Dendritic cell treated with granulocyte-macrophage colony-stimulating factor and Interleukin-4, amounts not matched to agents 40 ng/mL and 50 ng/mL, for 4 days (primary cell): Measurements from ENCODE around the gene WDR45.
A peak's percentile ranks its signal among the peaks of the same experiment; 100 is the strongest.

ENCODE experiments used
- H3K27ac Mint-ChIP-seq: one replicate; pipeline ENCODE4 v1.8.0; 2022; ENCODE audit warnings: mild to moderate bottlenecking, mixed read lengths
- H3K27me3 Mint-ChIP-seq: one replicate; pipeline ENCODE4 v1.8.0; 2022; ENCODE audit warnings: mild to moderate bottlenecking, mixed read lengths
- H3K36me3 Mint-ChIP-seq: one replicate; pipeline ENCODE4 v1.8.0; 2022; ENCODE audit warnings: low read depth, mixed read lengths
- H3K4me1 Mint-ChIP-seq: one replicate; pipeline ENCODE4 v1.8.0; 2022; ENCODE audit warnings: low read depth, mixed read lengths
- H3K4me3 Mint-ChIP-seq: one replicate; pipeline ENCODE4 v1.8.0; 2022; ENCODE audit warnings: mild to moderate bottlenecking, moderate library complexity, mixed read lengths
- H3K9me3 Mint-ChIP-seq: one replicate; pipeline ENCODE4 v1.8.0; 2022; ENCODE audit warnings: mixed read lengths
- intact Hi-C: fragments of 100-400 bp; cut with micrococcal nuclease; formaldehyde crosslinking; loops from one replicate; pipeline ENCODE4 v1.15.0; 2022

The WDR45 gene

GRCh38 chrX:49067285-49068120 is 12.2 kb downstream of the WDR45 start:
- peaks cover 6% of the 10 kb centered on the region for H3K27me3 Mint-ChIP-seq
- H3K4me3 Mint-ChIP-seq: no peak overlapping the region
- H3K4me1 Mint-ChIP-seq: peaks cover under 1% of the 10 kb centered on the region
- H3K27ac Mint-ChIP-seq: no peak overlapping the region
- no peaks in the 10 kb centered on the region for H3K9me3 Mint-ChIP-seq
- intact Hi-C loops: no loop called here
- peaks cover 31% of the 10 kb centered on the region for H3K36me3 Mint-ChIP-seq

GRCh38 chrX:49066690-49067089 is 13.0 kb downstream of the WDR45 start:
- Mint-ChIP-seq H3K4me3 (no peak overlapping the region), H3K4me1 (no peaks in the 10 kb centered on the region), H3K27me3 (peaks cover 3% of the 10 kb centered on the region), H3K36me3 (peaks cover 31% of the 10 kb centered on the region), H3K9me3 (no peaks in the 10 kb centered on the region), H3K27ac (no peak overlapping the region)
- intact Hi-C loops: no loop called here

- Mint-ChIP-seq H3K4me3 (no peak overlapping the region), H3K27me3 (peaks cover 1% of the 10 kb centered on the region), H3K4me1 (no peaks in the 10 kb centered on the region), H3K9me3 (no peaks in the 10 kb centered on the region), H3K36me3 (peaks cover 31% of the 10 kb centered on the region), H3K27ac (no peak overlapping the region)
- intact Hi-C loops: no loop called here
Measured at GRCh38 chrX:49066278-49066677, 13.4 kb downstream of the WDR45 start.

- Mint-ChIP-seq H3K9me3 (no peaks in the 10 kb centered on the region), H3K27ac (no peak overlapping the region), H3K4me1 (no peaks in the 10 kb centered on the region), H3K4me3 (no peak overlapping the region), H3K36me3 (peaks cover 31% of the 10 kb centered on the region), H3K27me3 (no peaks in the 10 kb centered on the region)
- intact Hi-C loops: no loop called here
Measured at GRCh38 chrX:49064735-49065134, 15.0 kb downstream of the WDR45 start.

- Mint-ChIP-seq H3K4me1 (no peaks in the 10 kb centered on the region), H3K4me3 (no peak overlapping the region)
- intact Hi-C loops: no loop called here
Measured at GRCh38 chrX:49064303-49064702, 15.4 kb downstream of the WDR45 start.

GRCh38 chrX:49063715-49064114 is 16.0 kb downstream of the WDR45 start:
- intact Hi-C loops: no loop called here
- H3K9me3 Mint-ChIP-seq: no peaks in the 10 kb centered on the region
- H3K27ac Mint-ChIP-seq: no peak overlapping the region

More at GRCh38 chrX:49064303-49064702, 15.4 kb downstream of the WDR45 start:
- H3K9me3 Mint-ChIP-seq: no peaks in the 10 kb centered on the region
- no peaks in the 10 kb centered on the region for H3K27me3 Mint-ChIP-seq
- H3K27ac Mint-ChIP-seq: no peak overlapping the region
- peaks cover 31% of the 10 kb centered on the region for H3K36me3 Mint-ChIP-seq

GRCh38 chrX:49061916-49062315 is 17.8 kb downstream of the WDR45 start:
- Mint-ChIP-seq H3K9me3 (no peaks in the 10 kb centered on the region), H3K36me3 (peaks cover 22% of the 10 kb centered on the region), H3K4me3 (no peak overlapping the region), H3K27ac (no peak overlapping the region), H3K4me1 (no peaks in the 10 kb centered on the region), H3K27me3 (no peaks in the 10 kb centered on the region)
- intact Hi-C loops: no loop called here

More at GRCh38 chrX:49063715-49064114, 16.0 kb downstream of the WDR45 start:
- Mint-ChIP-seq H3K4me1 (no peaks in the 10 kb centered on the region), H3K36me3 (peaks cover 31% of the 10 kb centered on the region), H3K4me3 (no peak overlapping the region), H3K27me3 (no peaks in the 10 kb centered on the region)

GRCh38 chrX:49061490-49061889 is 18.2 kb downstream of the WDR45 start:
- Mint-ChIP-seq H3K27me3 (no peaks in the 10 kb centered on the region), H3K9me3 (no peaks in the 10 kb centered on the region), H3K4me1 (no peaks in the 10 kb centered on the region), H3K36me3 (peaks cover 22% of the 10 kb centered on the region), H3K4me3 (no peak overlapping the region), H3K27ac (no peak overlapping the region)
- intact Hi-C loops: no loop called here

GRCh38 chrX:49060914-49061313 is 18.8 kb downstream of the WDR45 start:
- peaks cover 19% of the 10 kb centered on the region for H3K36me3 Mint-ChIP-seq
- intact Hi-C loops: no loop called here
- no peak overlapping the region for H3K4me3 Mint-ChIP-seq
- no peaks in the 10 kb centered on the region for H3K27me3 Mint-ChIP-seq
- H3K4me1 Mint-ChIP-seq: no peaks in the 10 kb centered on the region
- no peaks in the 10 kb centered on the region for H3K9me3 Mint-ChIP-seq
- no peak overlapping the region for H3K27ac Mint-ChIP-seq

- no peak overlapping the region for H3K4me3 Mint-ChIP-seq
Measured at GRCh38 chrX:49059681-49060085, 20.0 kb downstream of the WDR45 start.

GRCh38 chrX:49059201-49059600 is 20.5 kb downstream of the WDR45 start:
- intact Hi-C loops: no loop called here
- H3K4me1 Mint-ChIP-seq: peaks cover 11% of the 10 kb centered on the region
- H3K4me3 Mint-ChIP-seq: no peak overlapping the region
- no peaks in the 10 kb centered on the region for H3K27me3 Mint-ChIP-seq
- H3K36me3 Mint-ChIP-seq: peaks cover 7% of the 10 kb centered on the region
- H3K27ac Mint-ChIP-seq: no peak overlapping the region
- no peaks in the 10 kb centered on the region for H3K9me3 Mint-ChIP-seq

More at GRCh38 chrX:49059681-49060085, 20.0 kb downstream of the WDR45 start:
- no peaks in the 10 kb centered on the region for H3K9me3 Mint-ChIP-seq
- H3K4me1 Mint-ChIP-seq: peaks cover 7% of the 10 kb centered on the region
- H3K36me3 Mint-ChIP-seq: peaks cover 11% of the 10 kb centered on the region
- intact Hi-C loops: no loop called here
- no peak overlapping the region for H3K27ac Mint-ChIP-seq
- H3K27me3 Mint-ChIP-seq: no peaks in the 10 kb centered on the region

- peaks cover 16% of the 10 kb centered on the region for H3K4me1 Mint-ChIP-seq
Measured at GRCh38 chrX:49058794-49059193, 20.9 kb downstream of the WDR45 start, which contains the start of gene CCDC120. Gene CCDC120 (plus strand): TSS chrX:49058999. CDS start chrX:49062042, 3,043 bp downstream.

GRCh38 chrX:49054073-49054762 is 25.5 kb downstream of the WDR45 start:
- H3K4me3 Mint-ChIP-seq: peak overlapping the region; percentile 65
- no peaks in the 10 kb centered on the region for H3K36me3 Mint-ChIP-seq
- no peaks in the 10 kb centered on the region for H3K27me3 Mint-ChIP-seq
- H3K9me3 Mint-ChIP-seq: no peaks in the 10 kb centered on the region
- peaks cover 25% of the 10 kb centered on the region for H3K4me1 Mint-ChIP-seq
- intact Hi-C loops: no loop called here
- peak overlapping the region; percentile 57 for H3K27ac Mint-ChIP-seq

More at GRCh38 chrX:49058794-49059193, 20.9 kb downstream of the WDR45 start, which contains the start of gene CCDC120:
- H3K27ac Mint-ChIP-seq: no peak within 1 kb of the TSS
- H3K36me3 Mint-ChIP-seq: peaks cover 2% of the 10 kb centered on the region
- H3K4me3 Mint-ChIP-seq: no peak within 1 kb of the TSS
- H3K27me3 Mint-ChIP-seq: no peaks in the 10 kb centered on the region
- intact Hi-C loops: no loop called here
- H3K9me3 Mint-ChIP-seq: no peaks in the 10 kb centered on the region
